ENCODE data around the gene ARHGAP31. TPM values are rescaled to one million over a fixed set of nuclear protein-coding genes. Genes with fewer than 3 reads are reported as not detected.

The ARHGAP31 gene
- total and polyA plus RNA-seq, 2 donors (not counting 1 experiment from before 2014, with no cell fraction given): 3.5 to 8.1 TPM

GRCh38 chr3:119401069-119401468 lies 106.9 kb downstream of the ARHGAP31 start:
- DNase-seq (ENCODE audit: low read depth in 2 of 2): no peak
- H3K4me1 ChIP-seq (ENCODE audit: control insufficient read depth, extremely low read depth, insufficient read depth, low read length): no peaks in the 10 kb centered on the region
- H3K4me2 ChIP-seq (ENCODE audit: extremely low read depth, insufficient read depth, low read length): no peak overlapping the region
- H3K27me3 ChIP-seq (ENCODE audit: control insufficient read depth, insufficient read depth, low read length): no peaks in the 10 kb centered on the region
- H3K27ac ChIP-seq (ENCODE audit: insufficient read depth, low read length): no peak overlapping the region
- no peak overlapping the region for H3K9ac ChIP-seq (ENCODE audit: insufficient read depth, low read length)
- H2AFZ ChIP-seq (ENCODE audit: low read length): no peak overlapping the region
- H3K9me3 ChIP-seq (ENCODE audit: control insufficient read depth, insufficient read depth, low read depth, low read length): no peaks in the 10 kb centered on the region
- TF ChIP-seq EZH2 (IDR thresholded peaks at IDR 0.05; ENCODE audit: low read length, missing control alignments): no peak
- no peaks in the 10 kb centered on the region for H3K79me2 ChIP-seq (ENCODE audit: control insufficient read depth, insufficient read depth, low read length)
- no peak overlapping the region for H3K4me3 ChIP-seq (replicated peaks in 1 of 4; ENCODE audit: control extremely low read depth in 1 of 4, insufficient read depth in 1 of 4, low read depth in 3 of 4, low read length in 4 of 4)
- H4K20me1 ChIP-seq (ENCODE audit: control insufficient read depth, extremely low read depth, insufficient read depth, low read length): no peaks in the 10 kb centered on the region
- peaks cover 6% of the 10 kb centered on the region for H3K36me3 ChIP-seq (ENCODE audit: control insufficient read depth, insufficient read depth, low read length)

DNA sequence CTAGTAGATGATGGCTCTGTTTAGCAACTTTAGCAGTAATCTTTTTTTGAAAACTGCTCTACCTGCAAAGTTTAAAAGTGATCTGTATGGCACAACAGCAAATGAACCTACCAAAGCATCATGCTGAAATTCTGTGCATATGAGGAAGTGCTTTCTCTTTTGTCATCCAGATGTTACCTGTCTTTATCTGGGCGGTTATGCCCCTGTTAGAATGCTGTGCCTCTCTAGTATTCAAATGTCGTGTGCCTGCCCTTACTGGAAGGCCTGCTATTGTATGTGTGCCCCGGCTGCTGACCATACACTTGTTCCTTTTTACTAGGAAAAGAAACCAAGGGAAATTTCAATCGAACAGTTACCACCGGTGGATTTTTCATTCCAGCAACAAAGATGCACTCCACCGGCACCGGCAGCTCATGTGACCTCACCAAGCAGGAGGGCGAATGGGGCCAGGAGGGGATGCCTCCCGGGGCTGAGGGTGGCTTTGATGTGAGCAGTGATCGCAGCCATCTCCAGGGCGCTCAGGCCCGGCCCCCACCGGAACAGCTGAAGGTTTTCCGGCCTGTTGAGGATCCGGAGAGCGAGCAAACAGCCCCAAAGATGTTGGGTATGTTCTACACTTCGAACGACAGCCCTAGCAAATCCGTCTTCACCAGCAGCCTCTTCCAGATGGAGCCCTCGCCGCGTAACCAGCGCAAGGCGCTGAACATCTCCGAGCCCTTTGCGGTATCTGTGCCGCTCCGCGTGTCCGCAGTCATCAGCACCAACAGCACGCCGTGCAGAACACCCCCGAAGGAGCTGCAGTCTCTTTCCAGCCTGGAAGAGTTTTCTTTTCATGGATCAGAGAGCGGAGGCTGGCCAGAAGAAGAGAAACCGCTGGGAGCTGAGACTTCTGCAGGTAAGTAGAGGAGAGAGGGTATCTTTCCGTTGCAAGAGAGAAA lies 107.6 kb downstream of the ARHGAP31 start:
- Histone ChIP-seq H3K27ac (ENCODE audit: insufficient read depth, low read length) (no peak overlapping the region), H3K27me3 (ENCODE audit: control insufficient read depth, insufficient read depth, low read length) (no peaks in the 10 kb centered on the region), H3K4me1 (ENCODE audit: control insufficient read depth, extremely low read depth, insufficient read depth, low read length) (no peaks in the 10 kb centered on the region), H3K4me3 (replicated peaks in 1 of 4; ENCODE audit: control extremely low read depth in 1 of 4, insufficient read depth in 1 of 4, low read depth in 3 of 4, low read length in 4 of 4) (no peak overlapping the region), H4K20me1 (ENCODE audit: control insufficient read depth, extremely low read depth, insufficient read depth, low read length) (no peaks in the 10 kb centered on the region), H3K36me3 (ENCODE audit: control insufficient read depth, insufficient read depth, low read length) (peaks cover 6% of the 10 kb centered on the region), H3K79me2 (ENCODE audit: control insufficient read depth, insufficient read depth, low read length) (no peaks in the 10 kb centered on the region), H2AFZ (ENCODE audit: low read length) (no peak overlapping the region), H3K4me2 (ENCODE audit: extremely low read depth, insufficient read depth, low read length) (no peak overlapping the region), H3K9me3 (ENCODE audit: control insufficient read depth, insufficient read depth, low read depth, low read length) (no peaks in the 10 kb centered on the region), H3K9ac (ENCODE audit: insufficient read depth, low read length) (no peak overlapping the region)
- DNase-seq (ENCODE audit: low read depth in 2 of 2): no peak
- TF ChIP-seq CTCF (conservative IDR thresholded peaks at IDR 0.05 in 1 of 2, IDR thresholded peaks at IDR 0.05 in 1 of 2; ENCODE audit: low read depth in 1 of 2, low read length in 2 of 2): no peak
- no peak for TF ChIP-seq EZH2 (IDR thresholded peaks at IDR 0.05; ENCODE audit: low read length, missing control alignments)

DNA sequence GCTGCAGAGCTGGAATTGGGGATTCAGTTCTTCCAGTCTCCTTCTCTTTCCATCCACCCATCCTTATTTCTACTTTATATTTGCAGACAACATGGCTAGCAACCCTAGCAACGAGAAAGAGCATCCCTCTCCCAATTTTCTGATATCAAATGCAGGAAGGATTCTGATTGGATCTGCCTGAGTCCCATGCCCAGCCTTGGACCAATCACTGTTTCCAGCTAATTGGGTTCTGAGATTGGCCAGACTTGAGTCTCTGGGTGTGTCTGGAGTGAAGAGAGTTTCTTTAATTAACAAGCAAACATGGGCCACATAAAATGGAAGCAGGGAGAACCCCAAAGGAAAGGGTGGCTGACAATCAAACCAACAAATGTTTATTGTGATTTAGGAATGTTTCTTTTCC lies 108.6 kb downstream of the ARHGAP31 start:
- no peaks in the 10 kb centered on the region for H3K79me2 ChIP-seq (ENCODE audit: control insufficient read depth, insufficient read depth, low read length)
- no peak overlapping the region for H3K4me2 ChIP-seq (ENCODE audit: extremely low read depth, insufficient read depth, low read length)
- no peaks in the 10 kb centered on the region for H3K9me3 ChIP-seq (ENCODE audit: control insufficient read depth, insufficient read depth, low read depth, low read length)
- TF ChIP-seq CTCF (conservative IDR thresholded peaks at IDR 0.05 in 1 of 2, IDR thresholded peaks at IDR 0.05 in 1 of 2; ENCODE audit: low read depth in 1 of 2, low read length in 2 of 2) (no peak), EZH2 (IDR thresholded peaks at IDR 0.05; ENCODE audit: low read length, missing control alignments) (no peak)
- H3K4me1 ChIP-seq (ENCODE audit: control insufficient read depth, extremely low read depth, insufficient read depth, low read length): no peaks in the 10 kb centered on the region
- no peak overlapping the region for H3K9ac ChIP-seq (ENCODE audit: insufficient read depth, low read length)
- H2AFZ ChIP-seq (ENCODE audit: low read length): no peak overlapping the region
- no peaks in the 10 kb centered on the region for H3K27me3 ChIP-seq (ENCODE audit: control insufficient read depth, insufficient read depth, low read length)
- peaks cover 6% of the 10 kb centered on the region for H3K36me3 ChIP-seq (ENCODE audit: control insufficient read depth, insufficient read depth, low read length)
- DNase-seq (ENCODE audit: low read depth in 2 of 2): no peak
- H4K20me1 ChIP-seq (ENCODE audit: control insufficient read depth, extremely low read depth, insufficient read depth, low read length): no peaks in the 10 kb centered on the region
- no peak overlapping the region for H3K4me3 ChIP-seq (replicated peaks in 1 of 4; ENCODE audit: control extremely low read depth in 1 of 4, insufficient read depth in 1 of 4, low read depth in 3 of 4, low read length in 4 of 4)
- no peak overlapping the region for H3K27ac ChIP-seq (ENCODE audit: insufficient read depth, low read length)
